ENCODE results near the gene COASY.
A peak's percentile ranks its signal among the peaks of the same experiment; 100 is the strongest.

COASY gene

GRCh38 chr17:42577532-42578281, 15.8 kb downstream of the COASY start, which contains the start of gene PSMC3IP:
TSS of gene PSMC3IP (minus strand) at chr17:42577729. CDS start at chr17:42577686, 43 bp downstream.
- H3K4me3 ChIP-seq (ENCODE audit: low read depth, low read length): peak within 1 kb of the TSS; percentile 94
- no peaks in the 10 kb centered on the region for H3K27me3 ChIP-seq (ENCODE audit: insufficient read depth, low read length)
- peaks cover 39% of the 10 kb centered on the region for H3K79me2 ChIP-seq (ENCODE audit: control insufficient read depth, insufficient read depth, low read length, unreplicated experiment)
- H3K36me3 ChIP-seq (ENCODE audit: insufficient read depth, low read length): peaks cover 22% of the 10 kb centered on the region
- H3K27ac ChIP-seq (ENCODE audit: low read depth, low read length): peak within 1 kb of the TSS; percentile 74
- no peak within 1 kb of the TSS for H2AFZ ChIP-seq (ENCODE audit: low read length, unreplicated experiment)
- H3K4me1 ChIP-seq (ENCODE audit: control insufficient read depth, insufficient read depth, low read length, unreplicated experiment): peaks cover 18% of the 10 kb centered on the region

GRCh38 chr17:42578282-42578869, 16.4 kb downstream of the COASY start:
- Histone ChIP-seq H3K27ac (ENCODE audit: low read depth, low read length) (peak overlapping the region; percentile 74), H3K79me2 (ENCODE audit: control insufficient read depth, insufficient read depth, low read length, unreplicated experiment) (peaks cover 33% of the 10 kb centered on the region), H3K36me3 (ENCODE audit: insufficient read depth, low read length) (peaks cover 18% of the 10 kb centered on the region), H3K27me3 (ENCODE audit: insufficient read depth, low read length) (no peaks in the 10 kb centered on the region), H3K4me3 (ENCODE audit: low read depth, low read length) (peak overlapping the region; percentile 94), H3K4me1 (ENCODE audit: control insufficient read depth, insufficient read depth, low read length, unreplicated experiment) (peaks cover 14% of the 10 kb centered on the region), H2AFZ (ENCODE audit: low read length, unreplicated experiment) (no peak overlapping the region)

DNA sequence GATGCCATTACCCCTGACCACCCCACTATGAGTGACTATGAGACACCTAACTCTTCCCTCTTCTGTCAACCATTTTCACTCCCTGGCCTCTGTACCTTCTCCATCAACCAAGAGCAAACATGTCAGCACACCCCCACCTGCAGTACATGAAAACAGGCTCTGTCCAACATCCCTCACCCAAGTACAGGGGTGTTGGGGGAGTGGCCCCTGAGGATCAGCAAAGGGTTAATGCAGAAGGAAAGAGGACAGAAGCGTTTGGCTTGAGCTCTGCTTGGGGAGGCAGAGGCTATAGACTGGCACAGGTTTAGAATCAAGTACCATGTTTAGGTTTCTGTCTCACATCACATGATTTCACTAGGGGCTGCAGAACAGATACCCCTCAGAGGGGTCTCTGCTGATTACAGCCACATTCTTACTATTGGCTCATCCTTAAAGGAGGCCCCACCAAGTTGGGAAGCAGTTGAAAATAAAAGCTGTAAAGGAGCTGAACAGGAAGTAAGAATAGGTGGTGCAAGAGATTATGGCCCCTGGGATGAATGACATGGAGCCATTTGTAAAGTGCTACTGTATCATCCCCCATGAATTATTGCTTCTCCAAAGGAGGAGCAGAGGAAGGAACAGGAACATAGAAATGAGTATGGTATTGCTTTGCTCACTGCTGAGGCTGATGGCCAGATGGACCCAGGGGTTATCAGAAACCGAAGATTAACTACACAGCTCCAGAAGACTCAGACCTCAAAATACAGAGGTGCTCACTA, 18.0 kb downstream of the COASY start:
- Histone ChIP-seq H2AFZ (ENCODE audit: low read length, unreplicated experiment) (no peak overlapping the region), H3K36me3 (ENCODE audit: insufficient read depth, low read length) (peaks cover 9% of the 10 kb centered on the region; the same call in 1 of the 2 replicates), H3K4me1 (ENCODE audit: control insufficient read depth, insufficient read depth, low read length, unreplicated experiment) (peaks cover 14% of the 10 kb centered on the region), H3K79me2 (ENCODE audit: control insufficient read depth, insufficient read depth, low read length, unreplicated experiment) (peaks cover 20% of the 10 kb centered on the region), H3K27me3 (ENCODE audit: insufficient read depth, low read length) (no peaks in the 10 kb centered on the region), H3K27ac (ENCODE audit: low read depth, low read length) (no peak overlapping the region), H3K4me3 (ENCODE audit: low read depth, low read length) (no peak overlapping the region)

DNA sequence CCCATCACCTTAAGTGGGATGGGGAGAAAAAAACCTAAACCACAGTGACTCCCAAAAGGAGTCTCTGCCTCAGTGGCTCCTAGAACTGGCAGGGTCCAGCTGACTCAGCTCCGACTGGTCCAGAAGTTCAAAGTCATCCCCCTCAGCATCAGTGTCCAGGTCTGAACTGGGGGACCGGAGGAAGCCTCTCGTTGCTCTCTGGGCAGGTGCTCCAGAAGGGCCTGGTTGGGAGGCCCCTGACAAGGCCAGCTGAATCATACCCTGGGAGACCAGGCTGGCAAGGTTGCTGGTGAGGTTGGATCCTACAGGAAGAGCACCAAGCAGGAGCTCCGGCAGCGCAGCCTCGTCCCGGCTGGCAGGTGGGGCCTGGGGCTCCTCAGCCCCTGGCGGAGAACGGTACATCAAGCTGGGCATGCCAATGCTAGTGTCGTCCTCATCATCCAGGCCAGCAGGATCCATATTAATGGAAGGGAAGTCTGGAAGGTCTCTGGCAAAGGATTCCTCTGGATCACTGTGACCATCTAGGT, 19.9 kb downstream of the COASY start:
- Histone ChIP-seq H3K36me3 (ENCODE audit: insufficient read depth, low read length) (0 out of 2 replicates have a peak, but pooled peaks cover 4% of the 10 kb centered on the region), H3K79me2 (ENCODE audit: control insufficient read depth, insufficient read depth, low read length, unreplicated experiment) (peaks cover 5% of the 10 kb centered on the region), H2AFZ (ENCODE audit: low read length, unreplicated experiment) (no peak overlapping the region)

GRCh38 chr17:42584880-42585279, 22.9 kb downstream of the COASY start:
- Histone ChIP-seq H2AFZ (ENCODE audit: low read length, unreplicated experiment) (no peak overlapping the region), H3K4me3 (ENCODE audit: low read depth, low read length) (no peak overlapping the region), H3K36me3 (ENCODE audit: insufficient read depth, low read length) (0 out of 2 replicates have a peak, but pooled peaks cover 6% of the 10 kb centered on the region), H3K4me1 (ENCODE audit: control insufficient read depth, insufficient read depth, low read length, unreplicated experiment) (no peaks in the 10 kb centered on the region), H3K79me2 (ENCODE audit: control insufficient read depth, insufficient read depth, low read length, unreplicated experiment) (no peaks in the 10 kb centered on the region), H3K27ac (ENCODE audit: low read depth, low read length) (no peak overlapping the region), H3K27me3 (ENCODE audit: insufficient read depth, low read length) (no peaks in the 10 kb centered on the region)

More for the DNA sequence above, 19.9 kb downstream of the COASY start:
- Histone ChIP-seq H3K4me3 (ENCODE audit: low read depth, low read length) (no peak overlapping the region), H3K4me1 (ENCODE audit: control insufficient read depth, insufficient read depth, low read length, unreplicated experiment) (peaks cover 3% of the 10 kb centered on the region), H3K27me3 (ENCODE audit: insufficient read depth, low read length) (no peaks in the 10 kb centered on the region), H3K27ac (ENCODE audit: low read depth, low read length) (no peak overlapping the region)

DNA sequence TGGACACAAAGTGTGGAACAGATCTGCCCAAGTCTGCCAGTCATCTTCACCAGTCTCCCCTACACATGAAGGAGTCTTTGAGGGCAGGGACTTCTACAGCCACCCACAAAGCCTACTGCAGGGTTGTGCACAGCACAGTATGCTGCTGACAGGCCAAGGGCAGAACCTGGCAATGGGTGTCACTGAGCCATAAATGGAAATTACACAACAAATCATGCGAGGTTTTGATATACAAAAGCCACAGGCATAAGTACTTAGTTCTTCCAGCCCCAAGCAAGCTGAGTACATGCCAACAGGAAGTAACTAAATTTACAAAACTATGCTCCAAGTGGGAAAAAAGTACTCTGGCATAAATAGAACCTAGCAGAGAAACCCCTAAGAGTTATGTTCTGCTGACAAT, 23.4 kb downstream of the COASY start:
- 0 out of 2 replicates have a peak, but pooled peaks cover 6% of the 10 kb centered on the region for H3K36me3 ChIP-seq (ENCODE audit: insufficient read depth, low read length)
- H3K4me3 ChIP-seq (ENCODE audit: low read depth, low read length): no peak overlapping the region
- no peaks in the 10 kb centered on the region for H3K27me3 ChIP-seq (ENCODE audit: insufficient read depth, low read length)
- no peak overlapping the region for H2AFZ ChIP-seq (ENCODE audit: low read length, unreplicated experiment)
- no peak overlapping the region for H3K27ac ChIP-seq (ENCODE audit: low read depth, low read length)
- no peaks in the 10 kb centered on the region for H3K79me2 ChIP-seq (ENCODE audit: control insufficient read depth, insufficient read depth, low read length, unreplicated experiment)
- H3K4me1 ChIP-seq (ENCODE audit: control insufficient read depth, insufficient read depth, low read length, unreplicated experiment): no peaks in the 10 kb centered on the region

DNA sequence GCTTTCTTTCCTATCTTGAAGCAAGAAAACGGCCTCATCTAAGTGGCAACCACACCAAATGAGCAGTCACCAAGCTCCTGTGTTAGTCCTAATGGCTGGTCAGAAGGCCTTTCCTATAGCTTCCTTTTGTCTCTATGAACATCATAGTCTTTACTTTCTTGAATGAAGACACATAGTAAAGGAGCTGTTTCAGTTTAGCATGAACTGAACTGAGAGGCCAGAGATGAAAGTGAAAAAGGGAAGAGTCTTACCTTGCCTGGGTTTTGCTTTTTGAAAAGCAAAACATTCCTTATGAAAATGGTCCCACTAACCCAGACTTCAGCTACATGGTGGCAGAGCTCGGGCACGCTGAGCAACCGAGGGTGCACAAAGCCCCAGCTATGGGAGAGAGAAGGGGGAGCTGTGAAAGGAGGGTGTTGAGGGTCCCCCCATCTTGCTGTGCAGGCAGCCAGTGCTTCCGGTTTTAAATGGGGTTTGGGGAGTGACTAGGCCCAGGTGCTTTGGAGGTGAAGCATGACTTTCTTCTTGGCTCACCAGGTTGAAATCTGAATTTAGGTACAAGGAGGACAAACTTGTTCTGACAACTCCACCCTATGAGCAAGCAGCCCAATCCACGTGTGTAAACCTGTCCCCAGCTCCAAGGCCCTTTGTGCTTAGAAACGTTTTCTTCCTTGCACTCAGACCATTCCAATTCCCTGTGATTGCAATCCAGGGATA, 24.7 kb downstream of the COASY start:
- no peaks in the 10 kb centered on the region for H3K79me2 ChIP-seq (ENCODE audit: control insufficient read depth, insufficient read depth, low read length, unreplicated experiment)
- H3K27ac ChIP-seq (ENCODE audit: low read depth, low read length): no peak overlapping the region
- H2AFZ ChIP-seq (ENCODE audit: low read length, unreplicated experiment): no peak overlapping the region
- no peaks in the 10 kb centered on the region for H3K4me1 ChIP-seq (ENCODE audit: control insufficient read depth, insufficient read depth, low read length, unreplicated experiment)
- H3K27me3 ChIP-seq (ENCODE audit: insufficient read depth, low read length): no peaks in the 10 kb centered on the region
- peaks cover 15% of the 10 kb centered on the region; the same call in 1 of the 2 replicates for H3K36me3 ChIP-seq (ENCODE audit: insufficient read depth, low read length)
- no peak overlapping the region for H3K4me3 ChIP-seq (ENCODE audit: low read depth, low read length)

DNA sequence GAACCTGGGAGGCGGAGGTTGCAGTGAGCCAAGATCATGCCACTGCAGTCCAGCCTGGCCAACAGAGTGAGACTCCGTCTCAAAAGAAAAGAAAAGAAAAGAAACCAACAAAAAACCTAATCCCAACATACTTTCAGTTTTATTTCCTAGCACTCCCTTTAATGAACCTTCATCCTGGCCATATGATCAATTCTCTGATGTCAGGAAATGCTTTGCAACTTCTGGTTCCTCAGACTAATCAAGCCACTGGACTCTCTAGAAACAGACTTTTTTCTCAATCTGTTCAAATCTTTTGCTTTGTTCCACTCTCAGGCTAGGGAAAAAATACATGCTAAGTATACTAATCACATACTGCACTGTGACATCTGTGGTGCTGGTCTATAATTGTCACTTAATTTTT, 28.9 kb downstream of the COASY start:
- Histone ChIP-seq H3K36me3 (ENCODE audit: insufficient read depth, low read length) (peaks cover 11% of the 10 kb centered on the region; the same call in 1 of the 2 replicates), H3K27me3 (ENCODE audit: insufficient read depth, low read length) (no peaks in the 10 kb centered on the region), H2AFZ (ENCODE audit: low read length, unreplicated experiment) (no peak overlapping the region), H3K79me2 (ENCODE audit: control insufficient read depth, insufficient read depth, low read length, unreplicated experiment) (no peaks in the 10 kb centered on the region), H3K27ac (ENCODE audit: low read depth, low read length) (no peak overlapping the region), H3K4me3 (ENCODE audit: low read depth, low read length) (no peak overlapping the region), H3K4me1 (ENCODE audit: control insufficient read depth, insufficient read depth, low read length, unreplicated experiment) (no peaks in the 10 kb centered on the region)

DNA sequence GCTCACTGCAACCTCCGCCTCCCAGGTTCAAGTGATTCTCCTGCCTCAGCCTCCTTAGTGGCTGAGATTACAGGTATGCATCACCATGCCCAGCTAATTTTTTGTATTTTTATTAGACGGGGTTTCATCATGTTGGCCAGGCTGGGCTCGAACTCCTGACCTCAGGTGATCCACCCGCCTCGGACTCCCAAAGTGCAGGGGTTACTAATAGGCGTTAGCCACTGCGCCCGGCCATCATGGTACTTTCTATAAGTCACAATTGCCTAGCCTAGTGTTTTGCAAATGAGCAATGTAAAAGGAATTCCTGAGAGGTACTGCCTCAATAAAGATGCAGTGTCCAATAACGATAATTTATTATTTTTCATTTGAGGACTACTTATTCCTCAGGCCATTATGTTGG, 29.5 kb downstream of the COASY start:
- H2AFZ ChIP-seq (ENCODE audit: low read length, unreplicated experiment): no peak overlapping the region
- no peak overlapping the region for H3K27ac ChIP-seq (ENCODE audit: low read depth, low read length)
- peaks cover 11% of the 10 kb centered on the region; the same call in 1 of the 2 replicates for H3K36me3 ChIP-seq (ENCODE audit: insufficient read depth, low read length)
- H3K79me2 ChIP-seq (ENCODE audit: control insufficient read depth, insufficient read depth, low read length, unreplicated experiment): no peaks in the 10 kb centered on the region
- no peaks in the 10 kb centered on the region for H3K4me1 ChIP-seq (ENCODE audit: control insufficient read depth, insufficient read depth, low read length, unreplicated experiment)
- no peaks in the 10 kb centered on the region for H3K27me3 ChIP-seq (ENCODE audit: insufficient read depth, low read length)
- H3K4me3 ChIP-seq (ENCODE audit: low read depth, low read length): no peak overlapping the region

GRCh38 chr17:42596386-42596785, 34.4 kb downstream of the COASY start:
- Histone ChIP-seq H2AFZ (ENCODE audit: low read length, unreplicated experiment) (no peak overlapping the region), H3K27me3 (ENCODE audit: insufficient read depth, low read length) (no peaks in the 10 kb centered on the region), H3K79me2 (ENCODE audit: control insufficient read depth, insufficient read depth, low read length, unreplicated experiment) (peaks cover 12% of the 10 kb centered on the region), H3K4me1 (ENCODE audit: control insufficient read depth, insufficient read depth, low read length, unreplicated experiment) (peaks cover 3% of the 10 kb centered on the region), H3K4me3 (ENCODE audit: low read depth, low read length) (no peak overlapping the region), H3K36me3 (ENCODE audit: insufficient read depth, low read length) (0 out of 2 replicates have a peak, but pooled peaks cover 3% of the 10 kb centered on the region), H3K27ac (ENCODE audit: low read depth, low read length) (no peak overlapping the region)

Measured in ACC112 (cell line).